Measurements from ENCODE around the gene NCBP2.
A peak's percentile ranks its signal among the peaks of the same experiment; 100 is the strongest.

The NCBP2 gene

DNA sequence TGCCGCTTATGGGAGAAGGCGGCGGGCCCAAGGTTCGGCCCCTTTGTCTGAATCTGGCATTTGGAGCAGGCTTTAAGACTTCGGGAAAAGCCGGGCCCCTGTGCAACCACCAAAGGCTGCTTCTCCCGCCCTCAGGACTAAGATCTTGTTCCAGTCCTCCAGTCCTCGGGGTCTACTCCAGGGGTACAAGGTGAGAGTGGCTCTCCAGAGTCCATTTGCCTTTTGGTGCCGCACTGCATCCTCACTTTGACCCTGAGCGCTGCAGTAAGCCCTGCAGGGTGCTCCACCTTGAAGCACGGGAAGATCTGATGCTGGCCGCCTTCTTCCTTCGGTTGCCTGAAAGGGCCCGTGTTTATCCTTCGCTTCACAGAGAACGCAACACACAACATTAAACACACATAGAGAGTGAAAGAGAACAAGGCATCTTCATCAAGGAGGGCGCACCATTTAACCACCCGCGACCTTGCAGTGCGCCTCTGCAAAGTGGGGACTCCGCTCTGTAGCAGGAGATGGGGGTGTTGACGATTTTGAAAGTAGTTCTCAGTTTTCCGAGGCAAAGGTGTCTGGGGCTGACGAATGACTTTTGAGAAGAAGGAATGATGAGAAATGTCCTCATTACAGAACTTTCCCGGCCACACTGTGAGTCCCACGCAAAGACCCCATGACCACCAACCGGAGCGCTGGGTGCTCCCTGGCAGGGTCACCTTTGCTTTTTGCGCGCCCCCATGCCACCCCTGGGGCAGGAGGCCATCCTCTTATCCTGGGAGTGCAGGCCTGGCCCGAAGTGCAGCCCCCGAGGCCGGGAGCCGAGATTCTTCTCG is 25.3 kb upstream of the NCBP2 start:
- H3K27ac ChIP-seq (ENCODE audit: low read length) = no peak overlapping the region
- peak overlapping the region; percentile 86 for H3K9ac ChIP-seq (ENCODE audit: low read depth, low read length)
- TF ChIP-seq EZH2 (IDR thresholded peaks at IDR 0.05; ENCODE audit: borderline replicate concordance, low read depth, low read length, severe bottlenecking) = no peak
- TF ChIP-seq, protein P1, sequence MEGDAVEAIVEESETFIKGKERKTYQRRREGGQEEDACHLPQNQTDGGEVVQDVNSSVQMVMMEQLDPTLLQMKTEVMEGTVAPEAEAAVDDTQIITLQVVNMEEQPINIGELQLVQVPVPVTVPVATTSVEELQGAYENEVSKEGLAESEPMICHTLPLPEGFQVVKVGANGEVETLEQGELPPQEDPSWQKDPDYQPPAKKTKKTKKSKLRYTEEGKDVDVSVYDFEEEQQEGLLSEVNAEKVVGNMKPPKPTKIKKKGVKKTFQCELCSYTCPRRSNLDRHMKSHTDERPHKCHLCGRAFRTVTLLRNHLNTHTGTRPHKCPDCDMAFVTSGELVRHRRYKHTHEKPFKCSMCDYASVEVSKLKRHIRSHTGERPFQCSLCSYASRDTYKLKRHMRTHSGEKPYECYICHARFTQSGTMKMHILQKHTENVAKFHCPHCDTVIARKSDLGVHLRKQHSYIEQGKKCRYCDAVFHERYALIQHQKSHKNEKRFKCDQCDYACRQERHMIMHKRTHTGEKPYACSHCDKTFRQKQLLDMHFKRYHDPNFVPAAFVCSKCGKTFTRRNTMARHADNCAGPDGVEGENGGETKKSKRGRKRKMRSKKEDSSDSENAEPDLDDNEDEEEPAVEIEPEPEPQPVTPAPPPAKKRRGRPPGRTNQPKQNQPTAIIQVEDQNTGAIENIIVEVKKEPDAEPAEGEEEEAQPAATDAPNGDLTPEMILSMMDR (IDR thresholded peaks at IDR 0.05; ENCODE audit: borderline replicate concordance, extremely low read depth, low read length, poor library complexity, severe bottlenecking) = no peak
- DNase-seq = no peak
- no peaks in the 10 kb centered on the region for H3K9me3 ChIP-seq (ENCODE audit: insufficient read depth, low read length, severe bottlenecking)
- no peak for ATAC-seq (ENCODE audit: insufficient read depth, low read depth)
- no peaks in the 10 kb centered on the region; the same call in 1 of the 2 replicates for H3K79me2 ChIP-seq (ENCODE audit: insufficient read depth, low read length)
- H2AFZ ChIP-seq (ENCODE audit: low read depth, low read length) = peak overlapping the region; percentile 90; the same call in 1 of the 2 replicates
- peaks cover 5% of the 10 kb centered on the region; the same call in 1 of the 2 replicates for H4K20me1 ChIP-seq (ENCODE audit: insufficient read depth, low read length)
- no peaks in the 10 kb centered on the region for H3K27me3 ChIP-seq (ENCODE audit: insufficient read depth, low read length, poor library complexity)
- peak overlapping the region; percentile 94 for H3K4me2 ChIP-seq (ENCODE audit: insufficient read depth, low read length)
- peaks cover 17% of the 10 kb centered on the region; the same call in 1 of the 2 replicates for H3K36me3 ChIP-seq (ENCODE audit: insufficient read depth, low read length)
- peak overlapping the region; percentile 45 to 77; a peak in 3 of 4 replicates for H3K4me3 ChIP-seq (ENCODE audit: low read depth in 1 of 2, low read length in 2 of 2)
- H3K4me1 ChIP-seq (ENCODE audit: insufficient read depth, low read length) = peaks cover 27% of the 10 kb centered on the region

DNA sequence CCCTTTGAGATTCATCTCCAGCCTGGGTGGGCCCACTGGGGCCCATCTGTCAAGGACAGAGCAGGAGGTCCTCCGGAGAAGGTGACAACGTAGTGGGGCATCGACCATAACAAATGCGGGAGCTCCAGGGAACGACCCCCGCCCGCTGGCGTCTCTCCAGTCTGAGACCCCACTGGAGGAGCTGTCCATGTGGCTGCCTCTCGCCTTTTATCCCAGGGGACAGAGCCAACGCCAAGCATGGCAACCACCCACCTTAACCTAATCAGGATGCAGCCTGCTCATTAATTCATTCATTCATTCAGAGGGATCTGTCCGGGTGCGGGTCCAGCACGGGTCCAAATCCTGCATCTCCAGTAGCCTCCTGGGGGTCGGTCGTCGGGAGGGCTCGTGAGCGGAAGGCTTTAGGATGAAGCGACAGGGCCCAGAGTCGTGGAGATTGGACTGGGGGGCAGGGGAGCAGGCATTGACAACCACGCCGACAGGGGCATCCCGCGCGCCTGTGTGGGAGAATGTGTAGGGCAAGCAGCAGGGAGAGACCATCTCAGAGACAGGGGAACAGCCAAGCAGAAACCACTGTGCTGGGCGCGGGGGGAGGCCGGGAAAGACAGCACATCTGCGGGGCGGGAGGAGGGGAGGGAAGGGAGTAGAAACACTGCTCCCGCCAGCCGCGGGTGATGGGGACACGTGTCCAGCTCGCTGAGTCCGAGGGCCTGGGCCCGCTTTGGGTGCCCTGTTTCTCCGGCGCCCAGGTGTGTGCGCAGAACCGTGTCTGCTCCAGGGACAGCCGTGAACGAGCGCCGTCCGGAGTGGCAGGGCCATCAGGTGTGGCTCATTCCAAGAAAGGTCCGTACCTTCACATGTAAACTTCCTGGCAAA is 24.4 kb upstream of the NCBP2 start:
- Histone ChIP-seq H3K27ac (ENCODE audit: low read length) (no peak overlapping the region), H3K9me3 (ENCODE audit: insufficient read depth, low read length, severe bottlenecking) (no peaks in the 10 kb centered on the region), H3K4me3 (ENCODE audit: low read depth in 1 of 2, low read length in 2 of 2) (no peak overlapping the region), H2AFZ (ENCODE audit: low read depth, low read length) (no peak overlapping the region), H3K36me3 (ENCODE audit: insufficient read depth, low read length) (peaks cover 17% of the 10 kb centered on the region; the same call in 1 of the 2 replicates), H4K20me1 (ENCODE audit: insufficient read depth, low read length) (peaks cover 5% of the 10 kb centered on the region; the same call in 1 of the 2 replicates), H3K27me3 (ENCODE audit: insufficient read depth, low read length, poor library complexity) (no peaks in the 10 kb centered on the region), H3K9ac (ENCODE audit: low read depth, low read length) (no peak overlapping the region), H3K79me2 (ENCODE audit: insufficient read depth, low read length) (no peaks in the 10 kb centered on the region; the same call in 1 of the 2 replicates), H3K4me1 (ENCODE audit: insufficient read depth, low read length) (peaks cover 27% of the 10 kb centered on the region), H3K4me2 (ENCODE audit: insufficient read depth, low read length) (no peak overlapping the region; the same call in 1 of the 2 replicates)
- ATAC-seq (ENCODE audit: insufficient read depth, low read depth) (no peak), DNase-seq (no peak)
- TF ChIP-seq, protein P1 (IDR thresholded peaks at IDR 0.05; ENCODE audit: borderline replicate concordance, extremely low read depth, low read length, poor library complexity, severe bottlenecking) = no peak
- TF ChIP-seq EZH2 (IDR thresholded peaks at IDR 0.05; ENCODE audit: borderline replicate concordance, low read depth, low read length, severe bottlenecking) = no peak

DNA sequence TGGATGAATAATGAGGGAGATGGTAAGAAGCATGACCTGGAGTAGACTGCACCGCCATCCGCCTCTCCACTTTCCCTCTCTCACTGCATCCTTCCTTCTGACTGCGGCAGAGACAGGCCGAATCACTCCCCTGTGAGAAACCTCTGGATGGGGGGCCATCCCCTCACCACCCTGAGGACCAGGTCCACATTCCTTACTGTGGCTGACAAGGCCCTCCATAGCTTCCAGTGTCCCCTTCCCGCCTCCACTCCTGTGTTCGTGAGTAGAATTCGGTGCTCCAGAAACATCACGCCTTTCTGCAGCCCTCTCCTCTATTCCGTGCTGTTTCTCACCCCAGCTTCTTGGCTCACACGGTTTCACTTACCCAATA is 23.5 kb upstream of the NCBP2 start:
- Histone ChIP-seq H3K27ac (ENCODE audit: low read length) (no peak overlapping the region), H4K20me1 (ENCODE audit: insufficient read depth, low read length) (peaks cover 5% of the 10 kb centered on the region; the same call in 1 of the 2 replicates), H3K4me3 (ENCODE audit: low read depth in 1 of 2, low read length in 2 of 2) (no peak overlapping the region), H3K79me2 (ENCODE audit: insufficient read depth, low read length) (no peaks in the 10 kb centered on the region; the same call in 1 of the 2 replicates), H3K27me3 (ENCODE audit: insufficient read depth, low read length, poor library complexity) (no peaks in the 10 kb centered on the region), H3K4me2 (ENCODE audit: insufficient read depth, low read length) (no peak overlapping the region), H3K9ac (ENCODE audit: low read depth, low read length) (no peak overlapping the region), H2AFZ (ENCODE audit: low read depth, low read length) (no peak overlapping the region), H3K9me3 (ENCODE audit: insufficient read depth, low read length, severe bottlenecking) (no peaks in the 10 kb centered on the region), H3K36me3 (ENCODE audit: insufficient read depth, low read length) (peaks cover 17% of the 10 kb centered on the region; the same call in 1 of the 2 replicates), H3K4me1 (ENCODE audit: insufficient read depth, low read length) (peaks cover 27% of the 10 kb centered on the region)
- TF ChIP-seq, protein P1 (IDR thresholded peaks at IDR 0.05; ENCODE audit: borderline replicate concordance, extremely low read depth, low read length, poor library complexity, severe bottlenecking) = no peak
- no peak for TF ChIP-seq EZH2 (IDR thresholded peaks at IDR 0.05; ENCODE audit: borderline replicate concordance, low read depth, low read length, severe bottlenecking)
- ATAC-seq (ENCODE audit: insufficient read depth, low read depth) = no peak
- no peak for DNase-seq
